ENCODE data around the gene LRRC27. TPM values are rescaled to one million over a fixed set of nuclear protein-coding genes. Genes with fewer than 3 reads are reported as not detected.

The LRRC27 gene
- total RNA-seq, 1 donor from 2014 or later, result 3.4 TPM

DNA sequence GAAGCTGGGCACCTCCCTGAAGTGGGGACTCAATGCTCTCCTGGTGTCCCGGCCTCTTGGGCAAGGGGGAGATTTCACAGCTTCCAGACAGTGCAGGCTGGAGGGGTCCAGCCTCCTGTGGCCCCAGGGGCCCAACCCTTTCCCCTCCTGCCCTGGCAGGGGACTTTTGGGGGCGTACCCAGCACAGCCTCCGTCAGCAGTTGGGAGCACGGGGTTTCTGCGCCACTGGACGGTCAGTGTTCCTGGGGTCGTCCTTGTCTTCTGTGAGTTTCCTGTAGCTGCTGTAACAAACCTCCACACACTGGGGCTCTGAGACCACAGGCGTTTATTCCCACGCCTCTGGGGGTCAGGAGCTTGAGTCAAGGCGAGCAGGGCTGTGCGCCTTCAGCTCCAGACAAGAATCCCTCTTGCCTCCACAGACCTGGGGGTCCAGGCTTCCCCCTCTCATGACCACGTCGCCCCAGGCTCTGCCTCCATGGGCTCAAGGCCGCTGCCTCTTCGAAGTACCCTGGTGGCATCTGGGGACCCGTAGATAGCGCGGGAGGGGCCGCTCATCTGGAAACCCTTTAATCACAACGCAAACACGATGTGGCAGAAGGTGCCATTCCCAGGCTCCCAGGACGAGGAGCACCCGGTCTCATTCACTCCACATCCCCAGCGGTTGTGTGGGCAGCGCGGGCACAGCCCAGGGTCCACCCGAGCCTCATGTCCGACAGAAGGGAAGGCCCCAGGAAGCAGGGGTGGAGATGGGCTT is 79.0 kb downstream of the LRRC27 start:
- no peak for DNase-seq (ENCODE audit: low spot score)
- ATAC-seq, result no peak

DNA sequence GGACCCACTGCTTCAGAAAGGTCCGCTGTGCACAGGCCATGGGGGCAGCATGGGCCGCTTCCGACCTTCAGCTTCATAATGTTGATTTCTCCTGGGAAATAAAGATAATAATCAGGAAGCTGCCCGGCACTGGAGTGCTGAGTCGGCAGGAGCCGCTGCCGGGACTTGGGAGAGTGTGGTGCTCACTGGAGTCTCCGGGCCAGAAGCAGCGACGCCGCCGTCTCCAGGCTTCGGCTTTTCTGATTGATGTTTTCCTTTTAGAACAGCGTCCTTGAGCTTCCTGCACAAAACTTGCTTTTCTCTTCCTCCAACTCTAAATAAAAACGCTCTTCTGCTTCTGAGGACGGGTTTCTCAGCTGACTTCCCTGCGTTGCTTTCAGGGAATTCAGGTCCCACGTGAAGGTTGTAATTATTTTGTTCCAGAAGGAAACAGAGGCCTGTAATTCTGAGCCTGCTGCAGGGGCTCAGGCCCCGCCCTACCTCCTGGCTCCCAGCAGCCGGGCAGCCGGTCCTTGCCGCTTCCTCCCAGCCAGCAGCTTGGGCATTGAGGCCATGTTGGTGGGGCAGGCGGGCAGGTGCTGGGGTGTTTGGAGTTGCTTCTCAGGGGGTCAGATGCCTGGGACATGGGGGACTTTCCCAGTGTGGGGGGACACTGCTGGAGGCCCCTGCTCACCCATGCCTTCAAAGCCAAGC is 79.7 kb downstream of the LRRC27 start:
- DNase-seq (ENCODE audit: low spot score) (no peak), ATAC-seq (peak; percentile 20)

DNA sequence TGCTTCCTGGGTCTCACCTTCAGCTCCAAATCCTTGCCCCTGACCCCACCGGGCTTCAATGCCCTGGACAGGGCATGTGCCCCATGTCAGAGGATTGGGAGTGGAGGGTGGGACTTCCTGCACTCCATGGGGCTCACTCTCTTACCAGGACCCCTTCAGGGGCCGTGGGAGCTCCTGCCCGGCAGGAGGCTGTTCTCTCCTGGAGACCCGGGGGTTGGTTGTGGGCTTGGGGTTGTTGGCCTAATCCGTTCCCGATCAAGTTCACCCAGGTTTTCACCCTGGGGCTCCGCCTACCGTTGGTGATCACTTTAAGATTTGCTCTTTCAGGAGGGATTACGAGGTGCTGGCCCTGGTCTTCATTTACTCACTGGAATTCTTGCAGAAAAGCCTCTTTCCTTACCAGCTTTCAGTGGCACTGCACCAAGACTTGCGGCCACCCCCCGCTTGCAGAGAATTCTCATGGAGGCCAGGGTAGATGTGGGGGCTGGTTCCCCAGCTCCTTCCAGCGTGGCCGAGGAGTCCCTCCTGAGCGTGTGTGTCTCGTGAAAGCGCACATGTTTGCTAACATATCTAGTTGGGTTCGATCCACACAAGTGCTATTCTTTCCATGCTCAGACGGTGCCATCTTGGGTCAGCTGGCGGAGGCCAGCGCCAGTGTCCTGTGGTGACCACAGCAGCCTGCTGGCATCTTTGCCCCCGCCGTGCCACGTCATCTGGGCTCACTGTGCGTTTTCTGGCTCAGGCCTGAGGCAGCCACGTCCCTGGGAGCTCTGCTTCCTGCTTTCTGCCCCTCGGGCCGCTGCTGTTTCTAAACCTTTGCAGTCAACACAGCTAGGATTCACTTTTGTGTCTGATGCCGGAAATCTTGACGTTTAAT is 80.6 kb downstream of the LRRC27 start:
- DNase-seq (ENCODE audit: low spot score) (no peak), ATAC-seq (no peak)

DNA sequence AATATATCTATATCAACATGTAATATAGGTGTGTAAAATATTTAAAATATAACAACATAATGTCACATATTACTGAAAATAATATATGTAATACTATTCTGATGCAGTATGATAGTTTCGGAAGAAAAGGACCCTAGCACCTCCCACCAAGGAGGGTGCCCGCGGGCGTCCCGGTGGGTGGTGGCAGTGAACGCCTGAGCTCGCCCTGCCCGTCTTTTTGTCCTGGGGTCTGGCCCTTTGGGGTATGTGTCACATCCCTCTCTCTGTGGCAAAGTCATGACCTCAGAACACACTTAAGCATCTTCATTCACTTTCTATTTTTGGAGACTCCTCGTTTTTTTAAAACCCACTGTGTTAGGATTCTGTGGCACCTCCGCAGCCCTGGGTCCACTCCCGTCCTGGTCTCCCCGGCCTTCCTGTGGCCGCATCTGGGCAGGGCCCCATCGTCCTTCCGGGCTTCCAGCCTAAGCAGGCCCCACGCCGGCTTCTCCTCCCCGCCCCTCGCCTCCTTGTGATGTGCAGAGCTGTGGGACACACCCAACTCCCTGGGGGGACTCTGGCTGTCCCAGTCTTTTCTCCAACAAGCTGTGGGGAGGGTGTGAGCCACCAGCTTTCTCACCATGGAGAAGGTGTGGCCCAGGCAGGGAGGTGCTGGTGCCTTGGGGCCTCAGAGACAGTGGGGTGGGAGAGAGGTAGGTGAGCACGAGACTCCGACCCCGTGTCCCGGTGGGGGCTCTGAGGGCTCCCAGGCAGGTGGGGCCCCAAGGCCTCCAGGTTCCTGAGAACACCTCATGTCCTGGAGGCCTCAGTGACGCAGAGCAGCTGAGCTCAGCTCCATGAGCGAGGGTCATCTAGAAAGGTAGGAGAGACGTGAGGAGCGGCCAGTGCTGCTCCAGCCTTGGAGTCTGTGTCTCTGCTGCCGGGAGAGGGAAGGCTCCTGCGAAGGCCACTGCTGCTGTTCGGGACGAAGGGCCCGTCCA is 81.5 kb downstream of the LRRC27 start:
- no peak for DNase-seq (ENCODE audit: low spot score)
- no peak for ATAC-seq

DNA sequence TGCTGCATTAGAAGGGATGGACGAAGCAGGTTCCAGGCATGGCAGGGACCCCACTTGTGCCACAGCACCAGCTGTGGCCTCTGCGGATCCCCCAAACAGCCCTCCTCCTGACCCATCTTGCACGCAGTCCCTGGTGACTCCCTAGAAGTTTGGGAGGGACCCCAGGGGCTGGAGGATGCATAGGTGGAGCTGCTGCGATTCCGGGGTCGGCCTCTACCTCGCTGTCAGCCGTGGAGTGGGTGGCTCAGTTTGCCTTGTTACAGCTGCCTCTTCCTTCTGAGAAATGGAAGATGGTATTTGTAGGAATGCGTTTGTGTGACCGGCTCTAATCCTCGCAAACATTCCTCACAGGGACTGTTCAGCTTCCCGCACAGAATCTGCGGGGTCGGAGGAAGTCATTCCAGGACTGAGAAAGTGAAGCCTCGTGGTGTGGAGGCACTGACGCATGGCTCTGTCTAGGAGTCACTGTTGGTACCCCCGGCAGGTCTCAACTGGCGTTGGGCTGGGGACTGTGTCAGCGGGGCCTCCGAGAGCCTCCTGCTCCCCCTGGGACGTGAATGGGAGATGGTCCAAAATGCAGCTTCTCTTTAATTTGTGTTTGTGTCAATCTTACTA is 82.5 kb downstream of the LRRC27 start:
- ATAC-seq (no peak), DNase-seq (ENCODE audit: low spot score) (no peak)

DNA sequence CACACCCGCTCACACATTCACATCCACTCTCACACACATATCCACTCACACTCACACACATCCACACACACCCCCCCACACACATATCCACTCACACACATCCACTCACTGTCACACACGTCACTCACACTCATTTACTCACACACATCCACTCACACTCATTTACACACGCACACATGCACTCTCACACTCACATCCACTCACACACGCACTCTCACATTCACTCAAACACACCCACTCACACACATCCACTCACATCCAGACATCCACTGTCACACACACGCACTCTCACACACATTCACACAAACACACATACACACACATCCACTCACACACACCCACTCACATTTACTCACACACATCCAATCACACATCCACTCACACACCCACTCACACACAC is 83.3 kb downstream of the LRRC27 start:
- ATAC-seq (no peak), DNase-seq (ENCODE audit: low spot score) (no peak)

DNA sequence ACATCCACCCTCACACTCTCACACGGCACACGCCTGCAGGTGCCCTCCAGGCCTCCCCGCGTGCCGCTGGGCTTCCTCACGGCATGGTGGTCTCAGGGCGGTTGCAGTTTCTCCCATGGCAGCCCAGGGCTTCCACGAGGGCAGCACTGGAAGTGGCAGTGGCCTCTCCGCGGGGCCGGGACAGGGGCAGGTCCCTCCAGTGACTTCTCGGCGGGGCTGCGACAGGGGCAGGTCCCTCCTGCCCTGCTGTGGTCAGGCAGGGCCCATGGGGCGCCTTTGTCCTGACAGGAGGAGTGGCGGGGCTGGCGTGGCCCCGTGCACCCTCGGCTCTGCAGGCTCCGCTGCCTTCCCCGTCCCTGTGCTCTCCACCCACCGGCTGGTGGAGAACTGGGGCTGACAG is 84.0 kb downstream of the LRRC27 start:
- DNase-seq (ENCODE audit: low spot score), result no peak
- no peak for ATAC-seq

DNA sequence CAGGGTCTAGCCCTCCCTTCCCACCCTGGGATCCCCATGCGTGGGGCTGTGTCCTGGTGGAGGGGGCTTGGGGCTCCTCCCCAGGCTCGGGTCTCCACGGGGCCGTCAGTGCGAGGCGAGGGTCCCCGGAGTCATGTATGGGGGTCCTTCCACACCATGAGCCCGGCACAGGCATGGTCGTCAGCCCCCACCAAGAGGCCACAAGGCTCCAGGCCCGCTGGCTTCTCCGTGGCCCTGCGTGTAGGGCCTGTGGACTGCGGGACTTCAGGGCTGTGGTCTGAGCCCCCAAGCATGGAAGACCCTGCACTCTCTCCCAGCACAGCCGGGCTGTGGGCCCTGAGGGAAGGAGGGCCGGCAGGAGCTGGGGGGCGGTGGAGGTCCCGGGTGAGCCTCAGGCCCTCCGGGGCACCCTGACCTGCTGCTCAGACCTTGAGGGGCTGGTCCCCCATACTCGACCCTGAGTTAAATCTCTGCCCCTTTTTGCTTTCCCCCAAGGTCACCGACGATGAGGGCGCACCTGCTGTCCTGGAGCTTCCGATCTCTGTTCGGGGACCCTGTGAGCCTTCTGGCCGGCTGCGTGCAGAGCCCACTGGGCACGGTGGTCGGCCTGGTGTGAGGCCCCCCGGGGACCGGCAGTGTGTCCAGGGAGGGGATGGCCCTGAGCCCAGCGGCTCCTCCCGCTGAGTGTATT is 84.7 kb downstream of the LRRC27 start:
- no peak for ATAC-seq
- DNase-seq (ENCODE audit: low spot score), result no peak

DNA sequence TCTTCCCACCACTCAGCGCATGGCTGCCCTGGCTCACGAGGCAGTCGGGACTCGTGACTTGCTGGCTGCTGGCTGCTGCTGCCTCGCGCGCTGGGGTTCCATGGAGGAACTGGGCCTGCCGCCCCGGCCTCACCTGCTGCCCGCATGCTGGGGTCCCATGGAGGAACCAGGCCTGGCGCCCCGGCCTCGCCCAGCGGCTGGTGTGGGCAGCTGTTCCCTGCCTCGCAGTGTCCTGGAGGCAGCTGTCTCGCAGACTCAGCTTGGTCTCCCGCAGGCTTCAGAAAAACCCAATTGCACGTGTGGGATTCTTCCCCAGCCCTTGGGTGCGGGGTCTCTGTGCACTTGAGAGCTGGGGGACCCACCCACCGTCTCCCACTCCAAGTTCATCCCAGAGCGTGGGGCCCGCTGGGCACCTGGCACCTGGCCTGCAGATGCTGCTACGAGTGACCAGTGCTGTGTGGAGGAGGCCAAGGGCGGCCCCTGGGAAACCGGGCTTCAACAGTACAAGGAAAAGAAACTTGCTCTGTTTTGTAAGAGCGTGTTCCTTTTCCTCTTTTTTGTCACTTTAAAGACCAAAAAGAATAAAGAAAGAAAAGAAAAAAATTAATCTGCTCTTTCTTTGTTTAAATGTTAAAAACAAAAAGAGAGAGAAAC is 85.4 kb downstream of the LRRC27 start:
- ATAC-seq, result no peak
- DNase-seq (ENCODE audit: low spot score), result no peak

DNA sequence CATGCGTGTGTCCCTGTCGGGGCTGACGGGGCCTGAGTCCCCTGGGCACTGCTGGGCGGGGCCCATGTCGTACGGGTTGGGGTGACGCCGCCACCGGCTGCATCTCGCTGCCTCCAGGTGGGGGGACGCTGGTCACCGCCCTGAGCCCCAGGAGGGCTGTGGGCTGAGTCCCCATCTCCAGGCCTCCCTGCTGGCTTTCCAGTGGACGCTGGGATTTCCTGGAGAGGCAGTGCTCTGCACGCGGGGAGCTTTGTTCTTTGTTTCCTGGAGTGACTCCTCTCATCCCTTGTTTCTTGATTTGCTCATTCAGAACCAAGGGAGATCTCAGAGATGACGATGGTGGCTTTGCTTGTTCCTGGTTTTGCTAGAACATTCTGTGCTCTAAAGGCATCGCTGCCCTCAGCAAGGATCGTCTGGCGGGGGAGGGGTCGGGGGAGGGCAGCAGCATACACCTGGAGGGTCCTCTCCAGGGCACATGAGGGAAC is 86.0 kb downstream of the LRRC27 start:
- ATAC-seq, result no peak
- DNase-seq (ENCODE audit: low spot score), result no peak

DNA sequence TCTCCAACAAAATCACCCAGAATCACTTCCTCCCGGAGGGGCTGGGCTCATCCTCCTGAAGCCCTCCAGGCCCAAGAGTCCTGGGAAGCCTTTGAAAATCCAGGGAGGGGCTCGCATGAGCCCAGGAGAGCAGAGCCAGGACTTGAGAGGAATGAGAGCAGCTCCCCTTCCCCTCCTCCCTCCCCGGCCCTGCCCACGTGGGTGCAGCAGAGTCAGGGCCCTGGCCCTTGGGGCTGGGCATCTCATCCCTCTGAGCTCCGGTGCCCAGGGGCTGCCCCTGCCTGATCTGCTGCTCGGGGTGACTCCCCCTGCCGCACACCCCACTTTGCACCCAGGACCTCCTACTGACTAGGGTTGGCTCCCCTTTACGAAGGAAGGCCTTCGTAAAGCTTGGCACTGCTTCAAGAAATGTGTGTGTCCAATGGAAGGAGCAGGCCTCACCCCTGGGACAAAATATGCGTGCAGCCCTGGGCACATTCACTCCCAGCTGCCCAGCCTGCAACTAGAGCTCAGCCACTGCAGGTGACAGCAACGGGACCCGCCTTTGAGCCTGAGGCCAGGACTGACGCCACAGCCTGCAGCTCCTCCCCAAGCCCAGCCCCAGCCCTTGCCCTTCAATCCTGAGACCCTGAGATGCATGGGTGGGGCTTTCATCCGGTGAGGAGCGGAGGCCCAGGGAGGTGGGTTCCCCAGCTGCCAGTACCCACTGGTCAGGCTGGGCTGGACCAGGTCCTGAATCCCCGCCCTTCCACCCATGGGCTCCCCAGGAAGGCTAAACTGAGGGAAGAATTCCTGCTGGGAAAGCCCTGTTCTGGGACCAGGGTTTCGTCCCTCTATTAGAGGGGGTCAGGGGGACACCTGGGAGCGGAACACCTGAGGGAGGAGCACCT is 86.8 kb downstream of the LRRC27 start:
- ATAC-seq (no peak), DNase-seq (ENCODE audit: low spot score) (no peak)

DNA sequence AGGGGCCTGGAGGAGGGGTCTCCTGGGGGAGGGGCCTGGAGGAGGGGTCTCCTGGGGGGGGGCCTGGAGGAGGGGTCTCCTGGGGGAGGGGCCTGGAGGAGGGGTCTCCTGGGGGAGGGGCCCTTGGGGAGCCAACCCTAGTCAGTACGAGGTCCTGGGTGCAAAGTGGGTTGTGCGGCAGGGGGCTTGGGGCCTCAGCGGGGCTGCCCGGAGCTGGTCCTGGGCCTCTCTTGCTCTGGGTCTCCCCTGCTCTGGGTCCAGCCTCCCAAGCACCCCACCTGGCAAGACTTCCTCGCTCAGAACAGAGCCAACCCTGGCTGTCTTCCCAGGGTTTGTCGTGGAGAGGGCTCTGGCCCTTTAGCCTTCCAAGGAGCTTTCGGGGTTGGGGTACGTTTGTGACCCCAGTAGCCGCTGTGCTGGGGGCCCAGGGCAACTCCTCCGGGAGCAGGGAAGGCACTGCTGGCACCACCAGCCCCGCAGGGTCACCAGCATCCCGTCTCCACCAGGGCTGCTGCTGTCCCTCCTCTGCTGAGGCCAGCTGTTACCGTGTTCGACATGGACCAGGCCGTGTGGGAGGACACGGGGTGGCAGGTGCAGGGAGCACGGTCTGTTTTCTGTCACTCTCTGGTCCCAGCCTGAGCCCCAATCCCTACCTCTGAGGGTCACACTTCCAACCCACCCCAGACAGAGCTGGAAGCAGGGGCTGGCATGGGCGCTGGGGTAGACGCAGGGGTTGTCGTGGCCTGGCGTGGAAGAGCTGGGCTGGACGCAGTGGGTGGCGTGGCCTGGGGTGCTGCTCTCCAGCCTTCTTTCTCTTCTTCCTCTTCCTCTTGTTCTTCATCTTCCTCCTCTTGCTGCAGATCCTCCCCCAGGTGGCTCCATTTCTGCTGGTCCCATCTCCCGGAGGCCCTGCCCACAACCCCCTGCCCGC is 87.8 kb downstream of the LRRC27 start:
- DNase-seq (ENCODE audit: low spot score) (no peak), ATAC-seq (no peak)

DNA sequence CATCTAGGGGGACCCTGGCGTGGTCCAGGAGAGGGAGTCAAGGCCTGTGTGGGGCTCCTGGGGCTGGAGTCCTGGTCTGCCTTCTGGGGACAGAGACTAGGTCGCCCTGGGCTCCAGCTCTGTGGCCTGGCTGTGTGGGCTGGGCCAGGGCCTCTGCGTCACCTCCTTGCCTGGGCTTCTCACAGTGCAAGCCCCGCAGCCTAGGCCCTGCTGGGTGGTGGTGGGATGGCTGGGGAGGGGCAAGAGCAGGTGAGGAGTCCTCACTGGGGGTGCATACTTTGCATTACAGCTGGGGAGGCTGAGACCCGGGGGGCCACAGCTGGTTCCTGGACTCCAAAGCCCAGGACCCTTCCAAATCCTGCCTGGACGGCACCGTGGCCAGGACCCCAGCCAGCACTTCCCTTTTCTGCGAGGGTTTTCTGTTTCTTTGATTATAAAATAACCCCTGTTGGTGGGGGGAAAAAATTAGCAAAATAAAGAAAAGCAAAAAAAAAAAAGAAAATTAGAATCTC is 88.5 kb downstream of the LRRC27 start:
- ATAC-seq (no peak), DNase-seq (ENCODE audit: low spot score) (no peak)

DNA sequence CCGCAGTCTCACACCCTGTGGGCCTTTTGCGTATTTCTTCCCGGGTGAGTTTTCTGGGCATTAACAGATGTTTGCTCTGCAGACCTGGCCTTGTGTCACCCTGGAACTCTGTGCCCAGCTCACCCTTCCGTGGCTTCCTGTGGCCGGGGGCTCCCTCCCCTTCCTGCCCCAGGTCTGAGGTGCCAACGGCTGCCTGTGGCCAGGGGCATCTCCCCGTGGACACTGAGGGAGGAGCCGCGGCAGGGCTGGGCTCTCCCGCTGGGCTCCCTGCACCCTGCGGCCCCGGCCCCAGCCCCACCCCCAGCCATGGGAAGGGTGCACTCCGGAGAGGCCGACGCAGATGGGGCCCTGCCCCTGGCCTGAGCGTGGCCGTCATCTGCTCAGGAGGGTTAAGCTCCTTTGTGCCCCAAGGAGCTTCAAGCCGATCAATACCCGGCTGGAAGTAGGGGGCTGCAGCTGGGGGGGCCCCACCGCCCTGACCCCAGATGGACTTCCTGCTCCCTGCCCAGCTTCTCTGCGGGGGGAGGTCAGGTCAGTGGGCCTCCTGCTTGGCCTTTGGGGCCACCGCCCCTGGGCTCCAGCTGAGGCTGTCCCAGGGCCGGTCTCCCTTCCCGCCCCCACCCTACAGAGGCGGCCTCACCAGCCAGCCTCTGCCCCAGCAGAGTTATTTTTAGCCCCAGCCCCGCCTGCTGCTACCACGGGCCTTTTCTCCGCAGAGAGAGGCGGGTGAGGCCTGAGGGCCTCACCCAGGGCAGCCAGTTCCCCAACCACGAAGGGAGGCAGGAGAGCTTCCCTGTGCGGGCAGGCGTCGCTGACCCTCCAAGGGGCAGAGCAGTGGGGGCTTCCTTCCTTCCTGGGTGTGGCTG is 89.2 kb downstream of the LRRC27 start:
- ATAC-seq (peak; percentile 66), DNase-seq (ENCODE audit: low spot score) (no peak)
